Loucy (cell line): ENCODE results near the gene KDM5C.

Experiments used
- H2AFZ ChIP-seq: fragments of 200-600 bp; sonication (generic); 2 replicates; pipeline ENCODE4 v1.6.0; 2016; ENCODE audit warnings: antibody characterized with exemption, mild to moderate bottlenecking, low read length, moderate library complexity
- H3F3A ChIP-seq: fragments of 200-600 bp; 2 replicates; pipeline ENCODE4 v1.6.0; 2016; ENCODE audit warnings: antibody characterized with exemption, low read depth, mild to moderate bottlenecking
- H3K27me3 ChIP-seq: fragments of 200-600 bp; sonication (generic); 2 replicates; pipeline ENCODE4 v1.6.1; 2014; ENCODE audit warnings: low read length, mild to moderate bottlenecking; ENCODE audit not compliant: insufficient read depth, poor library complexity, severe bottlenecking
- H3K36me3 ChIP-seq: fragments of 200-600 bp; sonication (generic); 2 replicates; pipeline ENCODE4 v1.6.1; 2016; ENCODE audit warnings: low read length; ENCODE audit not compliant: insufficient read depth
- H3K4me1 ChIP-seq: fragments of 200-600 bp; sonication (generic); 2 replicates; pipeline ENCODE4 v1.5.1; 2014; ENCODE audit warnings: low read length, mild to moderate bottlenecking; ENCODE audit not compliant: insufficient read depth, poor library complexity, severe bottlenecking
- H3K4me2 ChIP-seq: fragments of 200-600 bp; sonication (generic); 2 replicates; pipeline ENCODE4 v1.6.0; 2014; ENCODE audit warnings: antibody characterized with exemption, low read length, low read depth, mild to moderate bottlenecking; ENCODE audit not compliant: poor library complexity, severe bottlenecking
- H3K4me3 ChIP-seq: fragments of 200-600 bp; sonication (generic); 2 replicates; pipeline ENCODE4 v1.5.1; 2014; ENCODE audit warnings: low read length, mild to moderate bottlenecking, mixed read lengths; ENCODE audit not compliant: poor library complexity, severe bottlenecking
- H3K79me2 ChIP-seq: fragments of 200-600 bp; sonication (generic); 2 replicates; pipeline ENCODE4 v1.6.1; 2014; ENCODE audit warnings: low read length; ENCODE audit not compliant: insufficient read depth
- H3K9ac ChIP-seq: fragments of 200-600 bp; sonication (generic); 2 replicates; pipeline ENCODE4 v1.6.0; 2014; ENCODE audit warnings: mild to moderate bottlenecking, low read depth, low read length, moderate library complexity; ENCODE audit not compliant: poor library complexity, severe bottlenecking
- H3K9me2 ChIP-seq: fragments of 200-600 bp; sonication (generic); replicated peaks from 2 replicates; pipeline ENCODE4 v1.6.1; 2016; ENCODE audit warnings: low read depth, low read length, mixed read lengths
- H3K9me3 ChIP-seq: fragments of 200-600 bp; sonication (generic); 2 replicates; pipeline ENCODE4 v1.6.1; 2014; ENCODE audit warnings: mild to moderate bottlenecking, antibody characterized with exemption, low read length, low read depth; ENCODE audit not compliant: insufficient read depth
- H4K20me1 ChIP-seq: fragments of 200-600 bp; sonication (generic); 2 replicates; pipeline ENCODE4 v1.6.0; 2014; ENCODE audit warnings: antibody characterized with exemption, low read length, mild to moderate bottlenecking; ENCODE audit not compliant: insufficient read depth, poor library complexity, severe bottlenecking
- EZH2phosphoT487 ChIP-seq: fragments of 200-600 bp; IDR thresholded peaks from 2 replicates; pipeline ENCODE4 v1.6.1; 2018; ENCODE audit warnings: antibody characterized with exemption, mild to moderate bottlenecking, moderate library complexity, borderline replicate concordance
- TF ChIP-seq, protein P1 (sequence below): fragments of 200-600 bp; sonication (generic); conservative IDR thresholded peaks from 2 replicates; pipeline ENCODE4 v1.5.1; 2014; ENCODE audit warnings: mild to moderate bottlenecking, antibody characterized with exemption, low read length

Gene KDM5C

DNA sequence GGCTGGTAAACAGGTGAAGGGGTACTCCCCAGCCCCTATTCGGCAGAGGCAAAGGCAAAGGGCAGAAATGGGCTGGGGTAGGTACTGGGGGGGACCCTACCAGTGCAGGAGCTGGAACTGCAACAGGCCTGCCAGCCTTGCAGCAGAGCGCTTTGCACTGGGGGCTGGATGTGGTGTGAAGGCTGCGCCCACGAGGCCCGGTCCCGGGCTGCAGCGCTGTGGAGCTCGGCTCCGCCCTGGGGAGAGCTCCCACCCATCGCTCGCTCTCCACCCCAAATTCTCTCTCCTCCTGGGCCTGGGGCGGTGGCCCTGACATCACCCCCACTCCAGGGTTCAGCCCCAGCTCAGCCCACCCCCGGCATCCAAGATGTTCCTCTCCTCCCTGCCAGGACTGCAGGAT, 32.2 kb upstream of the KDM5C start:
- Histone ChIP-seq H3K4me3 (no peak overlapping the region), H3K9ac (no peak overlapping the region)

DNA sequence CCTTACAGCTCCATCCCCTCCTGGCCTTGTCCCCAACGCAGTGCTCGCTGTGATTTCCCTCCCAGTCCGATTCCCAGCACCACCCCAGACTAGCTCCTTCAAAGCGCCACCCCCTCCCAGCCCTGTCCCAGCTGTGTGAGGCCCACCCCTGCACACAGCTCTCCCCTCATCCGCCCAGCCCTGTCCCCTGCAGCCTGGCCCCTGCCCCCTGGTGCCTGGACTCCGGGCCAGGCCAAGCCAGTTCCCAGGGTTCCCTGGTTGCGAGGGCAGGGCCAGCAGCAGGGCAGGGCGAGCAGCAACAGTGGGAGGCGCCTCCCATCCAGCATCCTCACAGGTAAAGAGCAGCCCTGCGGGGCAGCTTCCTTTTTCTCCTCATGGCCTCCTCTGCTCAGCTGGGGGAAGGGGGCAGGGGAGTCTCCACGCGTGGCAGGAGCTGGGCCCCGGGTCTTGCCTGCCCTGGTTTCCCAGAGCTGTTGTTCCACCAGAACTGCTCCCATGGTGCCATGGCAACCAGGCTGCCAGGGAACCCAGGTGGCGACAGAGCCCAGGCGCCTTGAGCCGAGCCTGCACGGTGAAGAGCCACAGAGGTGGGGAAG, 31.5 kb upstream of the KDM5C start:
- no peak overlapping the region for H3K4me2 ChIP-seq
- H3K36me3 ChIP-seq, result no peaks in the 10 kb centered on the region
- no peak overlapping the region for H3K9ac ChIP-seq
- H3K4me3 ChIP-seq, result no peak overlapping the region
- no peaks in the 10 kb centered on the region for H3F3A ChIP-seq
- no peaks in the 10 kb centered on the region for H3K9me2 ChIP-seq
- no peaks in the 10 kb centered on the region for H4K20me1 ChIP-seq
- no peaks in the 10 kb centered on the region for H3K79me2 ChIP-seq
- H3K9me3 ChIP-seq, result no peaks in the 10 kb centered on the region
- H3K4me1 ChIP-seq, result peaks cover 2% of the 10 kb centered on the region
- no peaks in the 10 kb centered on the region for H3K27me3 ChIP-seq
- H2AFZ ChIP-seq, result no peak overlapping the region
- TF ChIP-seq, protein P1, sequence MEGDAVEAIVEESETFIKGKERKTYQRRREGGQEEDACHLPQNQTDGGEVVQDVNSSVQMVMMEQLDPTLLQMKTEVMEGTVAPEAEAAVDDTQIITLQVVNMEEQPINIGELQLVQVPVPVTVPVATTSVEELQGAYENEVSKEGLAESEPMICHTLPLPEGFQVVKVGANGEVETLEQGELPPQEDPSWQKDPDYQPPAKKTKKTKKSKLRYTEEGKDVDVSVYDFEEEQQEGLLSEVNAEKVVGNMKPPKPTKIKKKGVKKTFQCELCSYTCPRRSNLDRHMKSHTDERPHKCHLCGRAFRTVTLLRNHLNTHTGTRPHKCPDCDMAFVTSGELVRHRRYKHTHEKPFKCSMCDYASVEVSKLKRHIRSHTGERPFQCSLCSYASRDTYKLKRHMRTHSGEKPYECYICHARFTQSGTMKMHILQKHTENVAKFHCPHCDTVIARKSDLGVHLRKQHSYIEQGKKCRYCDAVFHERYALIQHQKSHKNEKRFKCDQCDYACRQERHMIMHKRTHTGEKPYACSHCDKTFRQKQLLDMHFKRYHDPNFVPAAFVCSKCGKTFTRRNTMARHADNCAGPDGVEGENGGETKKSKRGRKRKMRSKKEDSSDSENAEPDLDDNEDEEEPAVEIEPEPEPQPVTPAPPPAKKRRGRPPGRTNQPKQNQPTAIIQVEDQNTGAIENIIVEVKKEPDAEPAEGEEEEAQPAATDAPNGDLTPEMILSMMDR, result no peak

More for the DNA sequence above, 32.2 kb upstream of the KDM5C start:
- Histone ChIP-seq H3K36me3 (no peaks in the 10 kb centered on the region), H2AFZ (no peak overlapping the region), H3K9me2 (no peaks in the 10 kb centered on the region), H3K27me3 (no peaks in the 10 kb centered on the region), H3K79me2 (no peaks in the 10 kb centered on the region), H3K9me3 (no peaks in the 10 kb centered on the region), H3F3A (no peaks in the 10 kb centered on the region), H3K4me2 (no peak overlapping the region), H3K4me1 (peaks cover 8% of the 10 kb centered on the region), H4K20me1 (no peaks in the 10 kb centered on the region)
- TF ChIP-seq EZH2phosphoT487, result no peak
- TF ChIP-seq, protein P1, result no peak

DNA sequence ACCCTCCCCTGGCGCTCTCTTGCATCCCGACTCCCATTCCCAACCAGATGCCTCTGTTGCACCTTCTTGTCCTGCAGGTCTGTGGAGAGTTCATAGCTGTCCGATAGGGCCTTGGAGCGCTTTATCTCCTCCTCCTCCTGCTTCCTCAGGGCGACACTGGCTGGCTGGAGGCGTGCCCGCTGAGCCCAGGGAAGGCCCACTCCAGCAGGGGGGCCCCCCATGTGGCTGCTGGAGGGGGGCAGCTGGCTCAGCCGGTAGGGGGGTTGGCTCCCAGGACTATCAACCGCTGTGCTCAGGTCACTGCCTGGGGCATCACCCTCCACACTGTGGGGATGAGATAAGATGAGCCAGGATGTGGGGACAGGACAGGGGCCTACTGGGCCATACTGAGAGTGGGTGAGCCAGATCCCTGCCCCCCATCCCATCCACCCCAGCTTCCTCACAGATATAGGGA, 30.8 kb upstream of the KDM5C start:
- Histone ChIP-seq H4K20me1 (no peaks in the 10 kb centered on the region), H2AFZ (no peak overlapping the region), H3K27me3 (no peaks in the 10 kb centered on the region), H3F3A (no peaks in the 10 kb centered on the region), H3K79me2 (no peaks in the 10 kb centered on the region), H3K36me3 (no peaks in the 10 kb centered on the region), H3K4me3 (no peak overlapping the region), H3K9me3 (no peaks in the 10 kb centered on the region), H3K4me1 (no peaks in the 10 kb centered on the region), H3K9ac (no peak overlapping the region), H3K9me2 (no peaks in the 10 kb centered on the region), H3K4me2 (no peak overlapping the region)
- no peak for TF ChIP-seq EZH2phosphoT487
- TF ChIP-seq, protein P1, result no peak
